ENCODE data around the gene APBB1IP. TPM values are rescaled to one million over a fixed set of nuclear protein-coding genes. Genes with fewer than 3 reads are reported as not detected.
"Not testable (repeated sequence)": the region's sequence is repeated elsewhere in the genome, so short reads cannot be mapped to it uniquely, and the experiment has no call there.

The APBB1IP gene
- total RNA-seq, 2 experiments from 2014 or later, result 44.5 to 45.6 TPM

- peaks cover 11% of the 10 kb centered on the region for H3K36me3 ChIP-seq (ENCODE audit: insufficient read depth, low read length)
- H3K27me3 ChIP-seq (ENCODE audit: control insufficient read depth in 1 of 2, insufficient read depth in 2 of 2, low read length in 2 of 2), result no peaks in the 10 kb centered on the region
- ATAC-seq (ENCODE audit: poor library complexity), result no peak
- peak overlapping the region; percentile 72 to 90 for H3K27ac ChIP-seq (ENCODE audit: low read depth in 1 of 2, low read length in 2 of 2)
- no peaks in the 10 kb centered on the region for H3K9me3 ChIP-seq (ENCODE audit: control insufficient read depth in 1 of 2, insufficient read depth in 1 of 2, low read length in 2 of 2)
- DNase-seq, result peak in 1 of 14 experiments; percentile 30
- no peaks in the 10 kb centered on the region for H3K9me3 Mint-ChIP-seq
- H3K27ac Mint-ChIP-seq, result peak overlapping the region; percentile 97
- POLR2A ChIA-PET, result interaction anchor here (0.8 to 4.0 kb wide), 8 partner anchors 9 to 39 kb away, joined by 3 to 13 read pairs (median 4); partner anchors contain the start of gene APBB1IP
- H3K27me3 Mint-ChIP-seq, result no peaks in the 10 kb centered on the region
- H3K4me1 Mint-ChIP-seq (ENCODE audit: low read depth), result peaks cover 84% of the 10 kb centered on the region
- H3K4me3 ChIP-seq (ENCODE audit: low read length), result no peak overlapping the region
- H3K36me3 Mint-ChIP-seq (ENCODE audit: low read depth), result peaks cover 49% of the 10 kb centered on the region
- intact Hi-C loops (cut with DNase I, micrococcal nuclease), result loop anchor here in 1 of 2 experiments (5.0 kb wide), 1 partner anchor 37 kb away; the partner anchor contains the start of gene APBB1IP
- CTCF ChIA-PET, result no interaction called here
- TF ChIP-seq, protein P1, sequence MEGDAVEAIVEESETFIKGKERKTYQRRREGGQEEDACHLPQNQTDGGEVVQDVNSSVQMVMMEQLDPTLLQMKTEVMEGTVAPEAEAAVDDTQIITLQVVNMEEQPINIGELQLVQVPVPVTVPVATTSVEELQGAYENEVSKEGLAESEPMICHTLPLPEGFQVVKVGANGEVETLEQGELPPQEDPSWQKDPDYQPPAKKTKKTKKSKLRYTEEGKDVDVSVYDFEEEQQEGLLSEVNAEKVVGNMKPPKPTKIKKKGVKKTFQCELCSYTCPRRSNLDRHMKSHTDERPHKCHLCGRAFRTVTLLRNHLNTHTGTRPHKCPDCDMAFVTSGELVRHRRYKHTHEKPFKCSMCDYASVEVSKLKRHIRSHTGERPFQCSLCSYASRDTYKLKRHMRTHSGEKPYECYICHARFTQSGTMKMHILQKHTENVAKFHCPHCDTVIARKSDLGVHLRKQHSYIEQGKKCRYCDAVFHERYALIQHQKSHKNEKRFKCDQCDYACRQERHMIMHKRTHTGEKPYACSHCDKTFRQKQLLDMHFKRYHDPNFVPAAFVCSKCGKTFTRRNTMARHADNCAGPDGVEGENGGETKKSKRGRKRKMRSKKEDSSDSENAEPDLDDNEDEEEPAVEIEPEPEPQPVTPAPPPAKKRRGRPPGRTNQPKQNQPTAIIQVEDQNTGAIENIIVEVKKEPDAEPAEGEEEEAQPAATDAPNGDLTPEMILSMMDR (IDR thresholded peaks at IDR 0.05), result no peak
- H3K4me3 Mint-ChIP-seq, result peak overlapping the region; percentile 65
- peaks cover 88% of the 10 kb centered on the region for H3K4me1 ChIP-seq (ENCODE audit: insufficient read depth, low read length)
These were observed 35.9 kb downstream of the APBB1IP start for GRCh38 chr10:26474026-26474425.

DNA sequence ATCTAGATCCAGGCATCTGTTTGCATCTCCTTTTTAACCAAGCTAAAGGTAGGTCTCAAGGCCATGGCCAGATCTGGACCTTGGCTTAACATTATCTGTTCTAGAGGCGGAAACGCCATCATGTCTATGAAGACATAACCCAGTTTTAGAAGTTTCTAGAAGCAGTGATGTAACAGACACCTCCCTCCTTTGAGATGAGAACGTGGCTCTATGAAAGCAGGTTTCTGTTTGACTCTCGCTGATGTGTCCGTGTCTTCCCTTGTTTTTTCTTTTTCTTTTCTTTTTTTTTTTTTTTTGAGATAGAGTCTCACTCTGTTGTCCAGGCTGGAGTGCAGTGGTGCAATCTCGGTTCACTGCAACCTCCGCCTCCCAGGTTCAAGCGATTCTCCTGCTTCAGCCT is 36.7 kb downstream of the APBB1IP start:
- H3K9me3 Mint-ChIP-seq; H3K27me3 ChIP-seq (ENCODE audit: control insufficient read depth in 1 of 2, insufficient read depth in 2 of 2, low read length in 2 of 2); CTCF ChIA-PET; H3K27me3 Mint-ChIP-seq; H3K9me3 ChIP-seq (ENCODE audit: control insufficient read depth in 1 of 2, insufficient read depth in 1 of 2, low read length in 2 of 2): not testable (repeated sequence)
- peaks cover 11% of the 10 kb centered on the region for H3K36me3 ChIP-seq (ENCODE audit: insufficient read depth, low read length)
- POLR2A ChIA-PET, result interaction anchor here (0.8 to 4.0 kb wide), 7 partner anchors 9 to 36 kb away, joined by 3 to 13 read pairs (median 5); partner anchors contain the start of gene APBB1IP
- peak overlapping the region; percentile 82 for H3K4me3 Mint-ChIP-seq
- peak overlapping the region; percentile 97 for H3K27ac Mint-ChIP-seq
- peak overlapping the region; percentile 15 for H3K4me3 ChIP-seq (ENCODE audit: low read length)
- H3K36me3 Mint-ChIP-seq (ENCODE audit: low read depth), result peaks cover 50% of the 10 kb centered on the region
- DNase-seq (peak in 3 of 14 experiments; percentile 71 to 73 (median 71)), ATAC-seq (ENCODE audit: poor library complexity) (peak; percentile 67)
- intact Hi-C loops (cut with DNase I, micrococcal nuclease), result loop anchor here in 1 of 2 experiments (5.0 kb wide), 1 partner anchor 38 kb away; the partner anchor contains the start of gene APBB1IP
- H3K4me1 ChIP-seq (ENCODE audit: insufficient read depth, low read length), result peaks cover 82% of the 10 kb centered on the region
- H3K4me1 Mint-ChIP-seq (ENCODE audit: low read depth), result peaks cover 81% of the 10 kb centered on the region
- H3K27ac ChIP-seq (ENCODE audit: low read depth in 1 of 2, low read length in 2 of 2), result peak overlapping the region; percentile 72 to 90

DNA sequence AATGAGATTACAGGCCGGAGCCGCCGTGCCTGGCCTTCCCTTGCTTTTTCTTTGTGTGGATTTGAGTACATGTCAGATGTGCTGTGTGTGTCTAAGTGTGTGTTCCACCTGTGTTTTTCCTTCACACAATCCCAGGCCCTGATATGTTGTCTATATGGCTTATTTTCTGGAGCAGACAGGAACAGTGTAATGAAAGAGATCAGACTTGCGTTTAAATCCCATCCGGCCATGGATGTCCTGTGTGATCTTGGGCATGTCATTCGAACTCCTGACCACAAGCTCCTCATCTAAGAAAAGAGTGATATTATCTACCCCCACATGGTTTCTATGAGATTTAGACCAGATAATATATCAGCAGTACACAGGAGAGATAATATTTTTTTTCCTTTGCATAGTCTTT is 37.2 kb downstream of the APBB1IP start:
- peaks cover 53% of the 10 kb centered on the region for H3K36me3 Mint-ChIP-seq (ENCODE audit: low read depth)
- peak overlapping the region; percentile 97 for H3K27ac Mint-ChIP-seq
- ChIA-PET CTCF (no interaction called here), POLR2A (interaction anchor here (1.1 to 4.0 kb wide), 4 partner anchors 8 to 37 kb away, joined by 4 to 13 read pairs (median 6); partner anchors contain the start of gene APBB1IP)
- TF ChIP-seq, protein P1 (IDR thresholded peaks at IDR 0.05), result no peak
- intact Hi-C loops (cut with DNase I, micrococcal nuclease), result no loop called here
- DNase-seq, result peak in 2 of 14 experiments; percentile 54 to 60
- H3K27ac ChIP-seq (ENCODE audit: low read depth in 1 of 2, low read length in 2 of 2), result peak overlapping the region; percentile 72 to 90
- H3K36me3 ChIP-seq (ENCODE audit: insufficient read depth, low read length), result peaks cover 11% of the 10 kb centered on the region
- H3K4me3 Mint-ChIP-seq, result peak overlapping the region; percentile 82
- no peaks in the 10 kb centered on the region for H3K27me3 Mint-ChIP-seq
- H3K27me3 ChIP-seq (ENCODE audit: control insufficient read depth in 1 of 2, insufficient read depth in 2 of 2, low read length in 2 of 2), result no peaks in the 10 kb centered on the region
- no peaks in the 10 kb centered on the region for H3K9me3 Mint-ChIP-seq
- peaks cover 82% of the 10 kb centered on the region for H3K4me1 ChIP-seq (ENCODE audit: insufficient read depth, low read length)
- peak; percentile 12 for ATAC-seq (ENCODE audit: poor library complexity)
- peaks cover 83% of the 10 kb centered on the region for H3K4me1 Mint-ChIP-seq (ENCODE audit: low read depth)
- no peaks in the 10 kb centered on the region for H3K9me3 ChIP-seq (ENCODE audit: control insufficient read depth in 1 of 2, insufficient read depth in 1 of 2, low read length in 2 of 2)
- H3K4me3 ChIP-seq (ENCODE audit: low read length), result peak overlapping the region; percentile 15

All from CD4-positive, alpha-beta T cell (primary cell).